Nephron (organoid): Measurements from ENCODE around the gene LRFN3.

Experiments used
- H3K27ac Mint-ChIP-seq, 3 experiments: 2 replicates each; pipeline ENCODE4 v1.8.0; 2020; ENCODE audit warnings: mixed read lengths in 3 of 3, mild to moderate bottlenecking in 2 of 3, moderate library complexity in 1 of 3
- H3K27me3 Mint-ChIP-seq: 2 replicates; pipeline ENCODE4 v1.8.0; 2021; ENCODE audit warnings: low read depth, mild to moderate bottlenecking, moderate library complexity, mixed read lengths
- H3K36me3 Mint-ChIP-seq: 2 replicates; pipeline ENCODE4 v1.8.0; 2020; ENCODE audit warnings: low read depth, mixed read lengths
- H3K4me1 Mint-ChIP-seq: 2 replicates; pipeline ENCODE4 v1.8.0; 2020; ENCODE audit warnings: mixed read lengths
- H3K4me3 Mint-ChIP-seq, 3 experiments: 2 replicates each; pipeline ENCODE4 v1.8.0; 2020; ENCODE audit warnings: mild to moderate bottlenecking in 3 of 3, mixed read lengths in 3 of 3, moderate library complexity in 2 of 3
- H3K9me3 Mint-ChIP-seq: 2 replicates; pipeline ENCODE4 v1.8.0; 2020; ENCODE audit warnings: mixed read lengths
- TF ChIP-seq, protein P1 (sequence below), 3 experiments: fragments of 200-600 bp; sonication (generic); IDR thresholded peaks; one replicate each; pipeline ENCODE4 v1.5.0; 2021; ENCODE audit warnings: antibody characterized with exemption in 3 of 3; ENCODE audit not compliant: unreplicated experiment in 3 of 3

LRFN3 gene

DNA sequence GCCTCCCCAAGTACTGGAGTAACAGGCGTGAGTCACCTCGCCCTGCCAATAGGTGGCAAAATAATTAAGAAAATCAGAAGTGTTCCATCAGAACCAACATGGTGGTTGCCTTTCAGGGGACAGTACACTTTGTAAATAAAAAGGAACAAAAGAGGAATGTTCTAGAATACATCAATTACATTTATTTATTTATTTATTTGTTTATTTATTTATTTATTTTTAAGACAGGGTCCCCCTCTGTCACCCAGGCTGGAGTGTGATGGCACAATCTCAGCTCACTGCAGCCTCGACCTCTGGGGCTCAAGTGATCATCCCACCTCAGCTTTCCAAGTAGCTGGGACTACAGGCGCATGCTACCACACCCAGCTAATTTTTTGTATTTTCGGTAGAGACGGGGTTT is 15.2 kb upstream of the LRFN3 start:
- TF ChIP-seq, protein P1, sequence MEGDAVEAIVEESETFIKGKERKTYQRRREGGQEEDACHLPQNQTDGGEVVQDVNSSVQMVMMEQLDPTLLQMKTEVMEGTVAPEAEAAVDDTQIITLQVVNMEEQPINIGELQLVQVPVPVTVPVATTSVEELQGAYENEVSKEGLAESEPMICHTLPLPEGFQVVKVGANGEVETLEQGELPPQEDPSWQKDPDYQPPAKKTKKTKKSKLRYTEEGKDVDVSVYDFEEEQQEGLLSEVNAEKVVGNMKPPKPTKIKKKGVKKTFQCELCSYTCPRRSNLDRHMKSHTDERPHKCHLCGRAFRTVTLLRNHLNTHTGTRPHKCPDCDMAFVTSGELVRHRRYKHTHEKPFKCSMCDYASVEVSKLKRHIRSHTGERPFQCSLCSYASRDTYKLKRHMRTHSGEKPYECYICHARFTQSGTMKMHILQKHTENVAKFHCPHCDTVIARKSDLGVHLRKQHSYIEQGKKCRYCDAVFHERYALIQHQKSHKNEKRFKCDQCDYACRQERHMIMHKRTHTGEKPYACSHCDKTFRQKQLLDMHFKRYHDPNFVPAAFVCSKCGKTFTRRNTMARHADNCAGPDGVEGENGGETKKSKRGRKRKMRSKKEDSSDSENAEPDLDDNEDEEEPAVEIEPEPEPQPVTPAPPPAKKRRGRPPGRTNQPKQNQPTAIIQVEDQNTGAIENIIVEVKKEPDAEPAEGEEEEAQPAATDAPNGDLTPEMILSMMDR (IDR thresholded peaks at IDR 0.05; ENCODE audit: unreplicated experiment in 3 of 3): no peak
- Mint-ChIP-seq H3K4me1 (no peaks in the 10 kb centered on the region), H3K9me3 (no peaks in the 10 kb centered on the region), H3K36me3 (no peaks in the 10 kb centered on the region), H3K27me3 (peaks cover 6% of the 10 kb centered on the region), H3K27ac (no peak overlapping the region), H3K4me3 (no peak overlapping the region)

GRCh38 chr19:35925501-35925900 is 10.7 kb upstream of the LRFN3 start:
- Mint-ChIP-seq H3K27ac (no peak overlapping the region), H3K36me3 (no peaks in the 10 kb centered on the region), H3K9me3 (no peaks in the 10 kb centered on the region)

DNA sequence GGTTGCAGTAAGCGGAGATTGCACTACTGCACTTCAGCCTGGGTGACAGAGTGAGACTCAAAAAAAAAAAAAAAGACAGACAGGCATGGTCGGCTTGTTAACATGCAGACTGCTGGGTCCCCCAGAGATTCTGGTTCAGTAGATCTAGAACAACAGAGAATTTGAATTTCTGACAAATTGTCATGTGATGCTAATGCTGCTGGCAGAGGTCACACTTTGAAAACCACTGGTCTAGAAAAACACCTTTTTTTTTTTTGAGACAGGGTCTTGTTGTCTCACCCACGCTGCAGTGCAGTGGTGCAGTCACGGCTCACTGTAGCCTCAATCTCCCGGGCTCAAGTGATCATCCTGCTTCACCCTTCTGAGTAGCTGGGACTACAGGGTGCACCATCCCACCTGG is 7.7 kb upstream of the LRFN3 start:
- Mint-ChIP-seq H3K4me3 (no peak overlapping the region), H3K9me3 (no peaks in the 10 kb centered on the region), H3K27me3 (peaks cover 10% of the 10 kb centered on the region), H3K36me3 (no peaks in the 10 kb centered on the region), H3K27ac (no peak overlapping the region), H3K4me1 (peaks cover 6% of the 10 kb centered on the region)
- TF ChIP-seq, protein P1 (IDR thresholded peaks at IDR 0.05; ENCODE audit: unreplicated experiment in 3 of 3): no peak

More at GRCh38 chr19:35925501-35925900, 10.7 kb upstream of the LRFN3 start:
- H3K4me1 Mint-ChIP-seq: no peaks in the 10 kb centered on the region
- no peak overlapping the region for H3K4me3 Mint-ChIP-seq
- peaks cover 10% of the 10 kb centered on the region for H3K27me3 Mint-ChIP-seq
- TF ChIP-seq, protein P1 (IDR thresholded peaks at IDR 0.05; ENCODE audit: unreplicated experiment in 3 of 3): no peak

GRCh38 chr19:35929876-35930275 is 6.3 kb upstream of the LRFN3 start:
- H3K36me3 Mint-ChIP-seq: no peaks in the 10 kb centered on the region
- H3K9me3 Mint-ChIP-seq: no peaks in the 10 kb centered on the region
- peak overlapping the region; percentile 16 to 52 (median 40) for H3K4me3 Mint-ChIP-seq
- H3K27me3 Mint-ChIP-seq: peaks cover 10% of the 10 kb centered on the region
- H3K4me1 Mint-ChIP-seq: peaks cover 6% of the 10 kb centered on the region
- peak overlapping the region in 2 of 3 experiments; percentile 12 to 33 for H3K27ac Mint-ChIP-seq
- TF ChIP-seq, protein P1 (IDR thresholded peaks at IDR 0.05; ENCODE audit: unreplicated experiment in 3 of 3): no peak

DNA sequence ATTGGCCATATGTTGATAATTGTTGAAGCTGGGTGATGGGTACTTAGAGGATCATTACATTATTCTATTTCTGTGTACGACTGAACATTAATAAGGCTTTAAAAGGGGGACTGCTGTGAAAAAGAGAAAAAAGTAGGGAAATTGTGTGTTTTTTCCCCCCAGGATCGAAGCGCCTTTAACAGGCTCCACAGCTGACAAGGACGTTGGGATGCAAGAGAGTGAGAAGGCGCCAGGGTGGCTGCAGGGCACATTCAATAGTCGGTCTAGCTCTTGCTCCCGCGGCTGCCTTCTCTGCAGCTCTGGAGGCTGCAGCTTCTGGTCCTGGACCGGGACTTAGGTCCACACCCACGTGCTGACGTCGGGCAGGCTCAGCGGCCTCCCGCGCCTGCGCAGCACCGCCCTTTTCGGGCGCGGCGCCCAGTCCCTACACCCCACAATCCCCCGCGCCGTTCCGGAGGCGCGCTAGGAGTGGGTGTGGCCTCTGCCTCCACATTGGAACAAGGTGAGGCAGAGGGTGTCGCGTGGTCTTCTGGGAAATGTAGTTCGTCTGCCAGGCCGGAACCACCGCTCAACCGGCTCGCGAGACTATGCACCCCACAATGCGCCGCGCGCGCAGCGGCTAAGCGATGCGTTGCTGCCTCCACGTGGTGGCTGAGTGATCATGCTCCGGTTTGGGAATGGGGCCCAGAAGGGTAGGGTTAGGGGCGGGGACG is 4.9 kb upstream of the LRFN3 start:
- Mint-ChIP-seq H3K27ac (peak overlapping the region; percentile 67 to 94 (median 90)), H3K36me3 (no peaks in the 10 kb centered on the region), H3K4me1 (peaks cover 13% of the 10 kb centered on the region), H3K4me3 (peak overlapping the region; percentile 70 to 77 (median 74)), H3K9me3 (no peaks in the 10 kb centered on the region), H3K27me3 (peaks cover 4% of the 10 kb centered on the region)
- TF ChIP-seq, protein P1 (IDR thresholded peaks at IDR 0.05; ENCODE audit: unreplicated experiment in 3 of 3): peak; percentile 81 to 85 (median 84)

DNA sequence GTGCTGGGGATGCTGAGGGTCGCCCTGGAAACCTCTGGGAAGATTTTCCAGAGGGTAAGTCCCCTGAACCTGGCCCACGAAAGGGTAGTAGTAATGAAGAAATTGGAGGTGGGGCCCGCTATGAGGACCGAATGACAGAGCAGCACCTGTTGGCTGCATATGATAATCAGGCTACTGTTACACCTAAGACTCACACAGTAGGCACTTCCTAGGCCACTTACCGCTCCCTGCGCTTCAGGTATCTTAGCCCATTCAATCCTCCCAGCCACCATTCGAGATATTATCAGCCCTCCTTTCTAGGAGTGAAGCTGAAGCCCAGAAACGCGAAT is 4.3 kb upstream of the LRFN3 start:
- Mint-ChIP-seq H3K36me3 (no peaks in the 10 kb centered on the region), H3K27ac (peak overlapping the region in 1 of 3 experiments; percentile 5), H3K9me3 (no peaks in the 10 kb centered on the region), H3K27me3 (no peaks in the 10 kb centered on the region), H3K4me3 (peak overlapping the region; percentile 64 to 77 (median 66)), H3K4me1 (peaks cover 13% of the 10 kb centered on the region)
- TF ChIP-seq, protein P1 (IDR thresholded peaks at IDR 0.05; ENCODE audit: unreplicated experiment in 3 of 3): peak in 2 of 3 experiments; percentile 4 to 38
